ENCODE results near the gene PARP1. TPM values are rescaled to one million over a fixed set of nuclear protein-coding genes. Genes with fewer than 3 reads are reported as not detected.
A peak's percentile ranks its signal among the peaks of the same experiment; 100 is the strongest.

The PARP1 gene
- total RNA-seq, 1 experiment from 2014 or later, result 546 TPM

GRCh38 chr1:226404063-226404903 lies 3.6 kb downstream of the PARP1 start:
- no peaks in the 10 kb centered on the region for H3K9me3 ChIP-seq (replicated peaks)
- H3K4me3 ChIP-seq, result no peak overlapping the region
- H3K27ac ChIP-seq, result no peak overlapping the region
- peaks cover 29% of the 10 kb centered on the region for H3K4me1 ChIP-seq
- no peaks in the 10 kb centered on the region for H3K27me3 ChIP-seq
- peaks cover 35% of the 10 kb centered on the region for H3K36me3 ChIP-seq
- DNase-seq, result peak in 1 of 2 experiments; percentile 33

- Histone ChIP-seq H3K27me3 (no peaks in the 10 kb centered on the region), H3K36me3 (peaks cover 42% of the 10 kb centered on the region), H3K9me3 (replicated peaks) (no peaks in the 10 kb centered on the region), H3K27ac (no peak overlapping the region), H3K4me3 (no peak overlapping the region), H3K4me1 (peaks cover 29% of the 10 kb centered on the region)
- peak; percentile 37 to 60 for DNase-seq
Measured at GRCh38 chr1:226403201-226404034, 4.5 kb downstream of the PARP1 start.

GRCh38 chr1:226402739-226403165 lies 5.1 kb downstream of the PARP1 start:
- Histone ChIP-seq H3K4me1 (peaks cover 34% of the 10 kb centered on the region), H3K9me3 (replicated peaks) (no peaks in the 10 kb centered on the region), H3K27me3 (no peaks in the 10 kb centered on the region), H3K27ac (no peak overlapping the region), H3K36me3 (peaks cover 47% of the 10 kb centered on the region), H3K4me3 (no peak overlapping the region)
- no peak for DNase-seq

- no peak overlapping the region for H3K27ac ChIP-seq
- no peaks in the 10 kb centered on the region for H3K9me3 ChIP-seq (replicated peaks)
- H3K27me3 ChIP-seq, result no peaks in the 10 kb centered on the region
- peaks cover 45% of the 10 kb centered on the region for H3K4me1 ChIP-seq
- H3K36me3 ChIP-seq, result peaks cover 49% of the 10 kb centered on the region
- DNase-seq, result no peak
- H3K4me3 ChIP-seq, result no peak overlapping the region
Measured at GRCh38 chr1:226401355-226402303, 6.3 kb downstream of the PARP1 start.

GRCh38 chr1:226400519-226401354 lies 7.2 kb downstream of the PARP1 start:
- Histone ChIP-seq H3K27ac (no peak overlapping the region), H3K36me3 (peaks cover 58% of the 10 kb centered on the region), H3K4me1 (peaks cover 45% of the 10 kb centered on the region), H3K4me3 (no peak overlapping the region), H3K9me3 (replicated peaks) (no peaks in the 10 kb centered on the region), H3K27me3 (no peaks in the 10 kb centered on the region)
- no peak for DNase-seq

- DNase-seq, result no peak
- H3K27ac ChIP-seq, result peak overlapping the region; percentile 73
- peaks cover 20% of the 10 kb centered on the region for H3K4me1 ChIP-seq
- H3K36me3 ChIP-seq, result peaks cover 83% of the 10 kb centered on the region
- H3K4me3 ChIP-seq, result no peak overlapping the region
- H3K9me3 ChIP-seq (replicated peaks), result no peaks in the 10 kb centered on the region
- H3K27me3 ChIP-seq, result no peaks in the 10 kb centered on the region
Measured at GRCh38 chr1:226397955-226398636, 9.8 kb downstream of the PARP1 start.

- no peaks in the 10 kb centered on the region for H3K9me3 ChIP-seq (replicated peaks)
- H3K4me3 ChIP-seq, result no peak overlapping the region
- peaks cover 20% of the 10 kb centered on the region for H3K4me1 ChIP-seq
- peak; percentile 72 to 82 for DNase-seq
- H3K36me3 ChIP-seq, result peaks cover 83% of the 10 kb centered on the region
- H3K27ac ChIP-seq, result peak overlapping the region; percentile 73
- no peaks in the 10 kb centered on the region for H3K27me3 ChIP-seq
Measured at GRCh38 chr1:226397011-226397926, 10.6 kb downstream of the PARP1 start.

- H3K27ac ChIP-seq, result no peak overlapping the region
- H3K4me3 ChIP-seq, result no peak overlapping the region
- H3K9me3 ChIP-seq (replicated peaks), result no peaks in the 10 kb centered on the region
- peaks cover 20% of the 10 kb centered on the region for H3K4me1 ChIP-seq
- no peaks in the 10 kb centered on the region for H3K27me3 ChIP-seq
- DNase-seq, result no peak
- H3K36me3 ChIP-seq, result peaks cover 81% of the 10 kb centered on the region
Measured at GRCh38 chr1:226395753-226396152, 12.1 kb downstream of the PARP1 start.

- Histone ChIP-seq H3K9me3 (replicated peaks) (no peaks in the 10 kb centered on the region), H3K27me3 (no peaks in the 10 kb centered on the region), H3K4me3 (no peak overlapping the region), H3K27ac (no peak overlapping the region), H3K36me3 (peaks cover 75% of the 10 kb centered on the region), H3K4me1 (peaks cover 20% of the 10 kb centered on the region)
- no peak for DNase-seq
Measured at GRCh38 chr1:226394462-226394861, 13.4 kb downstream of the PARP1 start.

GRCh38 chr1:226390681-226391080 lies 17.2 kb downstream of the PARP1 start:
- no peak overlapping the region for H3K27ac ChIP-seq
- no peak overlapping the region for H3K4me3 ChIP-seq
- H3K36me3 ChIP-seq, result peaks cover 86% of the 10 kb centered on the region
- no peaks in the 10 kb centered on the region for H3K27me3 ChIP-seq
- DNase-seq, result no peak
- no peaks in the 10 kb centered on the region for H3K4me1 ChIP-seq
- no peaks in the 10 kb centered on the region for H3K9me3 ChIP-seq (replicated peaks)

- H3K27ac ChIP-seq, result no peak overlapping the region
- no peak for DNase-seq
Measured at GRCh38 chr1:226388131-226388530, 19.8 kb downstream of the PARP1 start.

GRCh38 chr1:226384717-226385116 lies 23.2 kb downstream of the PARP1 start:
- Histone ChIP-seq H3K4me3 (no peak overlapping the region), H3K27ac (no peak overlapping the region), H3K27me3 (no peaks in the 10 kb centered on the region), H3K36me3 (peaks cover 95% of the 10 kb centered on the region), H3K4me1 (no peaks in the 10 kb centered on the region), H3K9me3 (replicated peaks) (no peaks in the 10 kb centered on the region)
- no peak for DNase-seq

More at GRCh38 chr1:226388131-226388530, 19.8 kb downstream of the PARP1 start:
- Histone ChIP-seq H3K36me3 (peaks cover 84% of the 10 kb centered on the region), H3K27me3 (no peaks in the 10 kb centered on the region), H3K4me1 (no peaks in the 10 kb centered on the region), H3K9me3 (replicated peaks) (no peaks in the 10 kb centered on the region), H3K4me3 (no peak overlapping the region)
